HG02970 (cell line): ENCODE data around the gene SRSF12.
"Not testable (repeated sequence)": the region's sequence is repeated elsewhere in the genome, so short reads cannot be mapped to it uniquely, and the experiment has no call there.

Experiments used
- ATAC-seq: cut with Tn5 transposase; IDR thresholded peaks from one replicate; pipeline ENCODE4 v1.9.1; 2021; ENCODE audit warnings: mild to moderate bottlenecking, moderate library complexity, moderate number of reproducible peaks; ENCODE audit not compliant: unreplicated experiment, low FRiP score

The SRSF12 gene

GRCh38 chr6:89131599-89131998, 13.7 kb upstream of the SRSF12 start:
- ATAC-seq: no peak

GRCh38 chr6:89128256-89128671, 10.4 kb upstream of the SRSF12 start:
- ATAC-seq: not testable (repeated sequence)

GRCh38 chr6:89122625-89123024, 4.8 kb upstream of the SRSF12 start:
- no peak for ATAC-seq

GRCh38 chr6:89121934-89122333, 4.1 kb upstream of the SRSF12 start:
- ATAC-seq: no peak

GRCh38 chr6:89120371-89120770, 2.5 kb upstream of the SRSF12 start:
- no peak for ATAC-seq

- no peak for ATAC-seq
Observed at GRCh38 chr6:89118931-89119330, 1.1 kb upstream of the SRSF12 start.

- ATAC-seq: no peak
Observed at GRCh38 chr6:89116702-89117101, 1.2 kb downstream of the SRSF12 start.

GRCh38 chr6:89111933-89112332, 5.9 kb downstream of the SRSF12 start:
- no peak for ATAC-seq

GRCh38 chr6:89110284-89110683, 7.6 kb downstream of the SRSF12 start:
- no peak for ATAC-seq

- no peak for ATAC-seq
Observed at GRCh38 chr6:89100114-89100513, 17.8 kb downstream of the SRSF12 start.

GRCh38 chr6:89098461-89098860, 19.4 kb downstream of the SRSF12 start:
- ATAC-seq: no peak

- ATAC-seq: no peak
Observed at GRCh38 chr6:89087881-89088280, 30.0 kb downstream of the SRSF12 start.

- no peak for ATAC-seq
Observed at GRCh38 chr6:89085409-89086205, 32.3 kb downstream of the SRSF12 start.

GRCh38 chr6:89084954-89085353, 32.9 kb downstream of the SRSF12 start:
- no peak for ATAC-seq

GRCh38 chr6:89084542-89084941, 33.3 kb downstream of the SRSF12 start:
- ATAC-seq: no peak

- ATAC-seq: no peak
Observed at GRCh38 chr6:89082486-89082891, 35.4 kb downstream of the SRSF12 start.

- peak; percentile 50 for ATAC-seq
Observed at GRCh38 chr6:89081423-89082322, 36.2 kb downstream of the SRSF12 start.

GRCh38 chr6:89081129-89081422, 36.8 kb downstream of the SRSF12 start:
- ATAC-seq: no peak

- ATAC-seq: peak; percentile 78
Observed at GRCh38 chr6:89080281-89081128, 37.4 kb downstream of the SRSF12 start, which contains the start of gene PNRC1. Gene PNRC1, plus strand, starts transcription at chr6:89080751. Its CDS starts 144 bp downstream, at chr6:89080895.

- no peak for ATAC-seq
Observed at GRCh38 chr6:89079511-89080234, 38.2 kb downstream of the SRSF12 start.
